CD14-positive monocyte (primary cell): ENCODE measurements around the gene MKNK1. TPM values are rescaled to one million over a fixed set of nuclear protein-coding genes. Genes with fewer than 3 reads are reported as not detected.

Experiments
- DNase-seq, 3 donors: peaks; one replicate each; pipeline ENCODE4 v3.0.0-alpha.2; 2011 to 2022
- H2AFZ ChIP-seq: 2 replicates; pipeline ENCODE4 v1.6.0; 2012; ENCODE audit warnings: mild to moderate bottlenecking, low read depth, low read length, inconsistent platforms; ENCODE audit not compliant: insufficient read depth, poor library complexity, severe bottlenecking
- H3K27ac ChIP-seq, 2 donors: 1 replicate in 1 of 2; 2 replicates in 1 of 2; pipeline ENCODE4 v1.5.1; 2012 to 2013; ENCODE audit warnings: low read length in 2 of 2, control low read depth in 1 of 2, inconsistent platforms in 1 of 2, low read depth in 1 of 2, mild to moderate bottlenecking in 1 of 2
- H3K27me3 ChIP-seq, 2 donors: one replicate each; pipeline versions ENCODE4 v1.6.0 to v1.6.1; 2011 to 2013; ENCODE audit warnings: low read length in 2 of 2; ENCODE audit not compliant: control insufficient read depth in 2 of 2, insufficient read depth in 2 of 2
- H3K36me3 ChIP-seq, 2 donors: replicated peaks in 1 of 2; 1 replicate in 1 of 2; 2 replicates in 1 of 2; pipeline versions ENCODE4 v1.5.1 to v1.6.1; 2012 to 2013; ENCODE audit warnings: low read length in 2 of 2, control low read depth in 1 of 2, inconsistent platforms in 1 of 2, mild to moderate bottlenecking in 1 of 2; ENCODE audit not compliant: insufficient read depth in 2 of 2, control insufficient read depth in 1 of 2
- H3K4me1 ChIP-seq, 2 donors: 1 replicate in 1 of 2; 2 replicates in 1 of 2; pipeline versions ENCODE4 v1.5.1 to v1.6.1; 2012 to 2013; ENCODE audit warnings: low read length in 2 of 2, control low read depth in 1 of 2, inconsistent platforms in 1 of 2, mild to moderate bottlenecking in 1 of 2, moderate library complexity in 1 of 2; ENCODE audit not compliant: insufficient read depth in 2 of 2, control insufficient read depth in 1 of 2
- H3K4me2 ChIP-seq: replicated peaks from 2 replicates; pipeline ENCODE3; 2012; ENCODE audit warnings: low read length, moderate library complexity, mild to moderate bottlenecking; ENCODE audit not compliant: poor library complexity, severe bottlenecking; ENCODE audit errors: extremely low read depth
- H3K4me3 ChIP-seq, 3 experiments: fragments of 200-600 bp in 1 of 3; sonication (generic) in 1 of 3; replicated peaks in 1 of 3; 1 replicate in 2 of 3; 2 replicates in 1 of 3; pipeline ENCODE4 v1.5.1; 2011 to 2013; ENCODE audit warnings: low read length in 3 of 3, mild to moderate bottlenecking in 3 of 3, control low read depth in 2 of 3, low read depth in 2 of 3, inconsistent platforms in 1 of 3, moderate library complexity in 1 of 3
- H3K79me2 ChIP-seq: 2 replicates; pipeline ENCODE4 v1.6.0; 2012; ENCODE audit warnings: mild to moderate bottlenecking, control low read depth, inconsistent platforms, low read length, moderate library complexity; ENCODE audit not compliant: insufficient read depth
- H3K9ac ChIP-seq: 2 replicates; pipeline ENCODE4 v1.6.0; 2017; ENCODE audit warnings: low read length, mild to moderate bottlenecking; ENCODE audit not compliant: insufficient read depth, poor library complexity, severe bottlenecking
- H3K9me3 ChIP-seq, 2 donors: replicated peaks in 1 of 2; 1 replicate in 1 of 2; 2 replicates in 1 of 2; pipeline versions ENCODE4 v1.5.1 to v1.6.1; 2012 to 2013; ENCODE audit warnings: low read length in 2 of 2, control low read depth in 1 of 2; ENCODE audit not compliant: control insufficient read depth in 1 of 2, insufficient read depth in 1 of 2
- H4K20me1 ChIP-seq: 2 replicates; pipeline ENCODE4 v1.6.0; 2012; ENCODE audit warnings: mild to moderate bottlenecking, low read length, control low read depth, moderate library complexity; ENCODE audit not compliant: insufficient read depth
- H3K27ac Mint-ChIP-seq, 7 donors: one replicate each; pipeline ENCODE4 v1.8.0; 2020; ENCODE audit warnings: mild to moderate bottlenecking in 7 of 7, mixed read lengths in 7 of 7, moderate library complexity in 6 of 7, inconsistent platforms in 2 of 7
- H3K27me3 Mint-ChIP-seq, 3 donors: one replicate each; pipeline ENCODE4 v1.8.0; 2021 to 2022; ENCODE audit warnings: low read depth in 3 of 3, mild to moderate bottlenecking in 3 of 3, mixed read lengths in 3 of 3, moderate library complexity in 3 of 3, inconsistent platforms in 1 of 3
- H3K36me3 Mint-ChIP-seq, 2 donors: one replicate each; pipeline ENCODE4 v1.8.0; 2020; ENCODE audit warnings: mixed read lengths in 2 of 2, inconsistent platforms in 1 of 2, mild to moderate bottlenecking in 1 of 2
- H3K4me1 Mint-ChIP-seq: one replicate; pipeline ENCODE4 v1.8.0; 2020; ENCODE audit warnings: mild to moderate bottlenecking, mixed read lengths
- H3K4me3 Mint-ChIP-seq, 2 donors: one replicate each; pipeline ENCODE4 v1.8.0; 2020; ENCODE audit warnings: mild to moderate bottlenecking in 2 of 2, mixed read lengths in 2 of 2, moderate library complexity in 1 of 2
- H3K9me3 Mint-ChIP-seq, 7 donors: one replicate each; pipeline ENCODE4 v1.8.0; 2020 to 2022; ENCODE audit warnings: mixed read lengths in 7 of 7, mild to moderate bottlenecking in 6 of 7, moderate library complexity in 6 of 7, inconsistent platforms in 2 of 7
- CTCF ChIP-seq: fragments of 200-600 bp; IDR thresholded peaks from one replicate; pipeline ENCODE4 v1.8.0; 2022; ENCODE audit warnings: antibody characterized with exemption, mild to moderate bottlenecking
- WGBS: methylation state at CpG from one replicate; pipeline ENCODE4 v1.1.5; 2013; ENCODE audit warnings: missing lambda C conversion rate; ENCODE audit not compliant: insufficient coverage; 5-methylcytosine and 5-hydroxymethylcytosine counted together
- intact Hi-C, 2 donors: fragments of 100-400 bp; cut with micrococcal nuclease; formaldehyde crosslinking; loops; one replicate each; pipeline versions ENCODE4 v1.15.0 to v1.15.1; 2023
- polyA plus RNA-seq, 3 donors: library from polyadenylated mRNA; depleted of rRNA in 1 of 3; unstranded in 2 of 3; stranded (reverse) in 1 of 3; fragments of 300-500 nt in 2 of 3; fragments of >200 nt in 1 of 3; fragmentation: Illumina TruSeq in 2 of 3; gene quantifications; 1 replicate in 2 of 3; 2 replicates in 1 of 3; pipeline ENCODE4 v1.2.3, GENCODE V29; 2012 to 2021

Gene MKNK1
- polyA plus RNA-seq, 3 donors = 38.2 to 144 (median 38.6) TPM

- no peaks in the 10 kb centered on the region for H3K4me1 ChIP-seq
- intact Hi-C loops = no loop called here
- peaks cover 39 to 58% of the 10 kb centered on the region in 2 donors for H3K36me3 Mint-ChIP-seq
- peaks cover 0 to 11% (median 7%) of the 10 kb centered on the region in 7 donors for H3K9me3 Mint-ChIP-seq
- peaks cover 20 to 60% of the 10 kb centered on the region in 2 donors for H3K36me3 ChIP-seq
- H3K4me2 ChIP-seq = no peak overlapping the region
- H3K4me3 ChIP-seq = no peak overlapping the region
- H4K20me1 ChIP-seq = no peaks in the 10 kb centered on the region
- WGBS = no CpG with 5 or more reads among the region's 1 CpG
- no peak overlapping the region for H3K9ac ChIP-seq
- H3K4me1 Mint-ChIP-seq = no peaks in the 10 kb centered on the region
- DNase-seq = no peak
- H2AFZ ChIP-seq = no peak overlapping the region
- peaks cover 0 to 9% of the 10 kb centered on the region in 2 donors for H3K9me3 ChIP-seq
- no peak overlapping the region for H3K27ac Mint-ChIP-seq
- no peaks in the 10 kb centered on the region for H3K27me3 Mint-ChIP-seq
- H3K79me2 ChIP-seq = no peaks in the 10 kb centered on the region
- H3K27ac ChIP-seq = no peak overlapping the region
- no peaks in the 10 kb centered on the region for H3K27me3 ChIP-seq
- no peak overlapping the region for H3K4me3 Mint-ChIP-seq
- no peak for TF ChIP-seq CTCF
These were observed 42.3 kb upstream of the MKNK1 start for GRCh38 chr1:46646331-46646730.

GRCh38 chr1:46645815-46646214 lies 41.7 kb upstream of the MKNK1 start:
- intact Hi-C loops = no loop called here
- peaks cover 39 to 61% of the 10 kb centered on the region in 2 donors for H3K36me3 Mint-ChIP-seq
- WGBS = 100% methylated on average over 3 of the region's 4 CpGs
- DNase-seq = no peak
- H3K9ac ChIP-seq = no peak overlapping the region
- H3K4me1 Mint-ChIP-seq = peaks cover under 1% of the 10 kb centered on the region
- H3K9me3 Mint-ChIP-seq = peaks cover 0 to 11% (median 7%) of the 10 kb centered on the region in 7 donors
- no peak overlapping the region for H3K4me3 ChIP-seq
- no peaks in the 10 kb centered on the region for H3K27me3 ChIP-seq
- H3K4me1 ChIP-seq = no peaks in the 10 kb centered on the region
- H3K36me3 ChIP-seq = peaks cover 20 to 60% of the 10 kb centered on the region in 2 donors
- TF ChIP-seq CTCF = no peak
- no peak overlapping the region for H3K27ac Mint-ChIP-seq
- no peak overlapping the region for H3K27ac ChIP-seq
- no peak overlapping the region for H3K4me2 ChIP-seq
- H3K9me3 ChIP-seq = peaks cover 0 to 9% of the 10 kb centered on the region in 2 donors
- H4K20me1 ChIP-seq = no peaks in the 10 kb centered on the region
- no peak overlapping the region for H3K4me3 Mint-ChIP-seq
- no peaks in the 10 kb centered on the region for H3K79me2 ChIP-seq
- H2AFZ ChIP-seq = no peak overlapping the region
- no peaks in the 10 kb centered on the region for H3K27me3 Mint-ChIP-seq
